Glutamatergic neuron (in vitro differentiated cells): ENCODE data around the gene PROCA1. TPM values are rescaled to one million over a fixed set of nuclear protein-coding genes. Genes with fewer than 3 reads are reported as not detected.
A peak's percentile ranks its signal among the peaks of the same experiment; 100 is the strongest.

Source experiments
- DNase-seq: peaks from one replicate; pipeline ENCODE4 v3.0.0; 2022
- H3K27ac Mint-ChIP-seq: one replicate; pipeline ENCODE4 v1.8.0; 2020; ENCODE audit warnings: mild to moderate bottlenecking, mixed read lengths, inconsistent platforms; ENCODE audit not compliant: unreplicated experiment
- H3K27me3 Mint-ChIP-seq: one replicate; pipeline ENCODE4 v1.8.0; 2020; ENCODE audit warnings: mild to moderate bottlenecking, moderate library complexity, mixed read lengths, inconsistent platforms; ENCODE audit not compliant: unreplicated experiment
- H3K36me3 Mint-ChIP-seq: one replicate; pipeline ENCODE4 v1.8.0; 2020; ENCODE audit warnings: mild to moderate bottlenecking, mixed read lengths, inconsistent platforms; ENCODE audit not compliant: unreplicated experiment
- H3K4me1 Mint-ChIP-seq: one replicate; pipeline ENCODE4 v1.8.0; 2020; ENCODE audit warnings: mild to moderate bottlenecking, low read depth, mixed read lengths, inconsistent platforms; ENCODE audit not compliant: unreplicated experiment
- H3K4me3 Mint-ChIP-seq: one replicate; pipeline ENCODE4 v1.8.0; 2020; ENCODE audit warnings: mild to moderate bottlenecking, mixed read lengths, inconsistent platforms; ENCODE audit not compliant: unreplicated experiment
- H3K9me3 Mint-ChIP-seq: one replicate; pipeline ENCODE4 v1.8.0; 2020; ENCODE audit warnings: mild to moderate bottlenecking, moderate library complexity, mixed read lengths, inconsistent platforms; ENCODE audit not compliant: unreplicated experiment
- total RNA-seq: library from RNA; stranded (reverse); fragmentation: NEBNext Ultra II Directional; extraction: Animal tissue kit (Norgen Biotek cat#: 25700); gene quantifications from one replicate; pipeline ENCODE4 v1.2.1, GENCODE V29; 2021; ENCODE audit not compliant: unreplicated experiment
- TF ChIP-seq, protein P1 (sequence below): fragments of 200-600 bp; sonication (generic); IDR thresholded peaks from one replicate; pipeline ENCODE4 v1.5.0; 2021; ENCODE audit not compliant: partially characterized antibody, unreplicated experiment

Gene PROCA1
- total RNA-seq, 1 donor from 2014 or later: 36.5 TPM

- H3K4me1 Mint-ChIP-seq: peaks cover 8% of the 10 kb centered on the region
- no peak for DNase-seq
- H3K27ac Mint-ChIP-seq: peak overlapping the region; percentile 72
- TF ChIP-seq, protein P1, sequence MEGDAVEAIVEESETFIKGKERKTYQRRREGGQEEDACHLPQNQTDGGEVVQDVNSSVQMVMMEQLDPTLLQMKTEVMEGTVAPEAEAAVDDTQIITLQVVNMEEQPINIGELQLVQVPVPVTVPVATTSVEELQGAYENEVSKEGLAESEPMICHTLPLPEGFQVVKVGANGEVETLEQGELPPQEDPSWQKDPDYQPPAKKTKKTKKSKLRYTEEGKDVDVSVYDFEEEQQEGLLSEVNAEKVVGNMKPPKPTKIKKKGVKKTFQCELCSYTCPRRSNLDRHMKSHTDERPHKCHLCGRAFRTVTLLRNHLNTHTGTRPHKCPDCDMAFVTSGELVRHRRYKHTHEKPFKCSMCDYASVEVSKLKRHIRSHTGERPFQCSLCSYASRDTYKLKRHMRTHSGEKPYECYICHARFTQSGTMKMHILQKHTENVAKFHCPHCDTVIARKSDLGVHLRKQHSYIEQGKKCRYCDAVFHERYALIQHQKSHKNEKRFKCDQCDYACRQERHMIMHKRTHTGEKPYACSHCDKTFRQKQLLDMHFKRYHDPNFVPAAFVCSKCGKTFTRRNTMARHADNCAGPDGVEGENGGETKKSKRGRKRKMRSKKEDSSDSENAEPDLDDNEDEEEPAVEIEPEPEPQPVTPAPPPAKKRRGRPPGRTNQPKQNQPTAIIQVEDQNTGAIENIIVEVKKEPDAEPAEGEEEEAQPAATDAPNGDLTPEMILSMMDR: no peak
- H3K36me3 Mint-ChIP-seq: peaks cover 10% of the 10 kb centered on the region
- H3K4me3 Mint-ChIP-seq: no peak overlapping the region
- peaks cover 17% of the 10 kb centered on the region for H3K27me3 Mint-ChIP-seq
- peaks cover 10% of the 10 kb centered on the region for H3K9me3 Mint-ChIP-seq
Measured at GRCh38 chr17:28704219-28704858, 7.3 kb downstream of the PROCA1 start.

DNA sequence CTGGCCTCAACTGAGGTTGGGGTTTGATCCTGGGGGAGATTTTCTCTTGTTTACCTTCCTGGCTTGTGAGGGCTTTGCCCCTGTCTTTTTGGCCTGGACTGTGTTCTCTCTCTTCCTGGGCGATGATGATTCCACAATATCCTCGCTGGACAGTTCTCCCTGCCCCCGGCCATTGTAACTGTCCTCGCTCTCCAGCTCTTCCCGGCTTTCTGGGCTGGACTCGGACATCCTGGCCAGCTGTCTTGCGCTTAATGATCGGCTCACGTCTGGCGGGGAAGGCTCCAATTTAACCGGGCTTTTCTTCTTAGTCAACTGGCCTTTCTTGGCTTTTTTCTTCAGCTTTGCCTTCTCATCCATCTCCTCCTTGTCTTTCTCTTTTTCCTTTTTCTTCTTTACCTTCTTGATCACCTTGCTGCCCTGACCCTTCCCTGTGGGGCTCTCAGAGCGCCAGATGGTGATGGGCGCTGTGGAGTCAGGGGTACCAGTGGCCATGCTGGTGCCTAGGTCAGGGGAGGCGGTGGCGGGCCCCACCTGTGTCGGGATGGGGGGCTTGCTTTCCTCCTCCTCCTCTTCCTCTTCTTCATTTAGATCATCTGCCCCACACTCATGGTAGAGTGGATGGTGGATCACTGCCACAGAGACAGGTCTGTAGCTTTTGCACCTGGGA is 8.0 kb downstream of the PROCA1 start:
- no peak for DNase-seq
- Mint-ChIP-seq H3K4me1 (peaks cover 8% of the 10 kb centered on the region), H3K27ac (peak overlapping the region; percentile 72), H3K9me3 (peaks cover 10% of the 10 kb centered on the region), H3K4me3 (no peak overlapping the region), H3K27me3 (peaks cover 17% of the 10 kb centered on the region), H3K36me3 (peaks cover 10% of the 10 kb centered on the region)
- TF ChIP-seq, protein P1: no peak

- Mint-ChIP-seq H3K4me1 (peaks cover 6% of the 10 kb centered on the region), H3K27ac (peak overlapping the region; percentile 9), H3K27me3 (peaks cover 19% of the 10 kb centered on the region), H3K4me3 (no peak overlapping the region), H3K9me3 (peaks cover 10% of the 10 kb centered on the region), H3K36me3 (peaks cover 6% of the 10 kb centered on the region)
- DNase-seq: no peak
- TF ChIP-seq, protein P1: no peak
Measured at GRCh38 chr17:28702752-28703150, 8.9 kb downstream of the PROCA1 start.

- peaks cover 15% of the 10 kb centered on the region for H3K27me3 Mint-ChIP-seq
- DNase-seq: no peak
- TF ChIP-seq, protein P1: no peak
- H3K27ac Mint-ChIP-seq: peak overlapping the region; percentile 9
- no peak overlapping the region for H3K4me3 Mint-ChIP-seq
- peaks cover 1% of the 10 kb centered on the region for H3K4me1 Mint-ChIP-seq
- peaks cover 5% of the 10 kb centered on the region for H3K9me3 Mint-ChIP-seq
- peaks cover 6% of the 10 kb centered on the region for H3K36me3 Mint-ChIP-seq
Measured at GRCh38 chr17:28702026-28702751, 9.5 kb downstream of the PROCA1 start.
